Measurements from ENCODE around the gene CACNA1S. TPM values are rescaled to one million over a fixed set of nuclear protein-coding genes. Genes with fewer than 3 reads are reported as not detected.

CACNA1S gene
- total RNA-seq, 1 donor from 2014 or later: 0.07 TPM

DNA sequence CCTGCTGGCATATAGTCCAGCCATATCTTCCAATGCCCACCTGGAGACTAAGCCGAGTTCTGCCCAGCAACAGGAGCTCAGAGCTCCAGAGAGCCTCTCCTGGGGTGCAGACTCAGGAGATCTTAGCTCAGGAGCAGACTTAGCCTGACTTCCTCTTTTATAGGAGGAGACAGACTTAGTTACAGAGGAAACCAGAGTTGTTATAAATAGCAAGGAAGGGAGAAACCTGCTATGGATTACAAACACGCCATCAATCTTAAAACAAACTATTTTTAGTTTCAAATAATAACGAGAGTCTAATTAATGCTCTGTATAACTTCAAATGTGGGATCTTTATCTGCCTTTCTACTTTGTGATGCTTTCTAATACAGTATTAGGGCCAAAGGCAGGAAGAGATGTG lies 85.4 kb downstream of the CACNA1S start:
- peaks cover 51% of the 10 kb centered on the region for H3K4me1 Mint-ChIP-seq
- H3K36me3 Mint-ChIP-seq (ENCODE audit: low read depth): no peaks in the 10 kb centered on the region
- H3K9me3 Mint-ChIP-seq: no peaks in the 10 kb centered on the region
- TF ChIP-seq, protein P1, sequence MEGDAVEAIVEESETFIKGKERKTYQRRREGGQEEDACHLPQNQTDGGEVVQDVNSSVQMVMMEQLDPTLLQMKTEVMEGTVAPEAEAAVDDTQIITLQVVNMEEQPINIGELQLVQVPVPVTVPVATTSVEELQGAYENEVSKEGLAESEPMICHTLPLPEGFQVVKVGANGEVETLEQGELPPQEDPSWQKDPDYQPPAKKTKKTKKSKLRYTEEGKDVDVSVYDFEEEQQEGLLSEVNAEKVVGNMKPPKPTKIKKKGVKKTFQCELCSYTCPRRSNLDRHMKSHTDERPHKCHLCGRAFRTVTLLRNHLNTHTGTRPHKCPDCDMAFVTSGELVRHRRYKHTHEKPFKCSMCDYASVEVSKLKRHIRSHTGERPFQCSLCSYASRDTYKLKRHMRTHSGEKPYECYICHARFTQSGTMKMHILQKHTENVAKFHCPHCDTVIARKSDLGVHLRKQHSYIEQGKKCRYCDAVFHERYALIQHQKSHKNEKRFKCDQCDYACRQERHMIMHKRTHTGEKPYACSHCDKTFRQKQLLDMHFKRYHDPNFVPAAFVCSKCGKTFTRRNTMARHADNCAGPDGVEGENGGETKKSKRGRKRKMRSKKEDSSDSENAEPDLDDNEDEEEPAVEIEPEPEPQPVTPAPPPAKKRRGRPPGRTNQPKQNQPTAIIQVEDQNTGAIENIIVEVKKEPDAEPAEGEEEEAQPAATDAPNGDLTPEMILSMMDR (conservative IDR thresholded peaks at IDR 0.05): no peak
- H3K27ac Mint-ChIP-seq (ENCODE audit: unreplicated experiment): no peak overlapping the region
- no peak for DNase-seq (ENCODE audit: low read depth, low spot score)
- peak overlapping the region; percentile 73 for H3K4me3 Mint-ChIP-seq
- peaks cover 7% of the 10 kb centered on the region for H3K27me3 Mint-ChIP-seq (ENCODE audit: low read depth)

- Mint-ChIP-seq H3K4me1 (peaks cover 57% of the 10 kb centered on the region), H3K9me3 (no peaks in the 10 kb centered on the region), H3K36me3 (ENCODE audit: low read depth) (no peaks in the 10 kb centered on the region), H3K4me3 (peak overlapping the region; percentile 73), H3K27ac (ENCODE audit: unreplicated experiment) (no peak overlapping the region), H3K27me3 (ENCODE audit: low read depth) (peaks cover 7% of the 10 kb centered on the region)
- TF ChIP-seq, protein P1 (conservative IDR thresholded peaks at IDR 0.05): no peak
- no peak for DNase-seq (ENCODE audit: low read depth, low spot score)
Measured at GRCh38 chr1:201026234-201026633, 86.0 kb downstream of the CACNA1S start.

- no peaks in the 10 kb centered on the region for H3K36me3 Mint-ChIP-seq (ENCODE audit: low read depth)
- TF ChIP-seq, protein P1 (conservative IDR thresholded peaks at IDR 0.05): peak; percentile 47
- H3K4me1 Mint-ChIP-seq: peaks cover 63% of the 10 kb centered on the region
- H3K9me3 Mint-ChIP-seq: no peaks in the 10 kb centered on the region
- H3K27me3 Mint-ChIP-seq (ENCODE audit: low read depth): peaks cover 7% of the 10 kb centered on the region
- DNase-seq (ENCODE audit: low read depth, low spot score): no peak
- no peak overlapping the region for H3K27ac Mint-ChIP-seq (ENCODE audit: unreplicated experiment)
- H3K4me3 Mint-ChIP-seq: peak overlapping the region; percentile 84
Measured at GRCh38 chr1:201025571-201026002, 86.6 kb downstream of the CACNA1S start.

DNA sequence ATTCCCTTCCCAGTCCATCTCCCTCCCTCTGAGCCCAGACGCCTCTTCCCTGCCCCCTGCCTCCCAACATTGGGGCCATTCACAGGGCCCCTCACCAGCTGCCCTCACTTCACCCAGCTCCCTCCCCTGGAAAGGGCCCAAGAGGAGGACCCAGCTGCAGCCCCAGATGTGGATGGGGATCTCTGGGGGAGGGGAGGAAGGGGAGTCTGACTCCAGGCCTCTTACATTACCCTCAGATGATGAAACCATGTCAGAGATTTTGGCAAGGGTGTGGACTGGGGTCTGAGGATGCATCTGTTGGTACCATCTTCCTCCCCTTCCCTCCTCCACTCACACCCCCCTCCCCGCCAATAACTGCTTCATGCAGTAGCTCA lies 87.6 kb downstream of the CACNA1S start:
- Mint-ChIP-seq H3K4me1 (peaks cover 68% of the 10 kb centered on the region), H3K27ac (ENCODE audit: unreplicated experiment) (no peak overlapping the region), H3K9me3 (no peaks in the 10 kb centered on the region), H3K36me3 (ENCODE audit: low read depth) (no peaks in the 10 kb centered on the region), H3K4me3 (peak overlapping the region; percentile 84), H3K27me3 (ENCODE audit: low read depth) (peaks cover 7% of the 10 kb centered on the region)
- DNase-seq (ENCODE audit: low read depth, low spot score): no peak
- TF ChIP-seq, protein P1 (conservative IDR thresholded peaks at IDR 0.05): no peak

DNA sequence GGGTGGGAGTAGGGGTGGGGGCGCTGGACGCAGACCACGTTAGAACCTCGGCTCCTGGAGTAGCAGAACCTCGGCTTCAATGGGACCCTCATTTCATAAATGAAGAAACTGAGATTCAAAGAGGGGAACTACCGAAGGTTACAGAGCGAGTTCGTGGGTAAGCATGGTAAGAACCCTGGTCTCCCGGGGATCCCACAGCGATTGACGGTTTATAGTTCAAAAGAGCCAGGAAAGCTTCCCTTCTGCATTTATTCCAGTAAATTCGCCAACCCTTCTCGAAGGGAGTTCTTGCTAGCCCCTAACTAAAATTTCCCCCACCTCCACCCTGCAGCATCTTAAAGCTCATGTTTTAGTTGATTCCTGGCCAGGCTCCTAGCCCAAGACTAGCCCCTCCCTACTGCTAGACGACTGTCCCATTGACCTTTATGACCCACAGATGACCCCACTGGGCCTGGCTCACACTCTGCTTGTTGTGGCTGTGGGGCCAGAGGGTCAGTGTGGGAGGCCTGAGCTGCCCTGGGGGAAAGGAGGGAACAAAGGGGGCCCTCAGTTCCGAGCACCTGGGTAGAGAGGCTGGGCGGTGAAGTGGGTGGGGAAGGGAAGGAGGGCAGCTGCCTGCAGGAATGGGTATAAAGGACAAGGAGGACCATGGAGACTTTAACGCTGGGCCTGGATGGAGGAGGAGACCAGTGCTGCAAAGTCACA lies 88.2 kb downstream of the CACNA1S start:
- peak; percentile 70 for DNase-seq (ENCODE audit: low read depth, low spot score)
- H3K4me1 Mint-ChIP-seq: peaks cover 68% of the 10 kb centered on the region
- H3K27ac Mint-ChIP-seq (ENCODE audit: unreplicated experiment): no peak overlapping the region

More for the DNA sequence above, 88.2 kb downstream of the CACNA1S start:
- H3K9me3 Mint-ChIP-seq: no peaks in the 10 kb centered on the region
- H3K36me3 Mint-ChIP-seq (ENCODE audit: low read depth): no peaks in the 10 kb centered on the region
- peak overlapping the region; percentile 84 for H3K4me3 Mint-ChIP-seq
- peaks cover 7% of the 10 kb centered on the region for H3K27me3 Mint-ChIP-seq (ENCODE audit: low read depth)
- TF ChIP-seq, protein P1 (conservative IDR thresholded peaks at IDR 0.05): no peak

Data from neural crest cell (in vitro differentiated cells).